Testis (tissue), 2 donors: Measurements from ENCODE around the gene SRCIN1.

ENCODE experiments used
- POLR2A ChIP-seq: fragments of 450-650 bp; IDR thresholded peaks from one replicate; pipeline ENCODE4 v1.6.1; 2017; ENCODE audit warnings: antibody characterized with exemption, mild to moderate bottlenecking, moderate library complexity
- TF ChIP-seq, protein P1 (sequence below), 3 experiments: fragments of 450-650 bp in 2 of 3; fragments of 200-600 bp in 1 of 3; sonication (generic) in 1 of 3; IDR thresholded peaks; one replicate each; pipeline ENCODE4 v1.5.1; 2016 to 2019; ENCODE audit warnings: antibody characterized with exemption in 3 of 3, mild to moderate bottlenecking in 2 of 3, moderate library complexity in 1 of 3

DNA sequence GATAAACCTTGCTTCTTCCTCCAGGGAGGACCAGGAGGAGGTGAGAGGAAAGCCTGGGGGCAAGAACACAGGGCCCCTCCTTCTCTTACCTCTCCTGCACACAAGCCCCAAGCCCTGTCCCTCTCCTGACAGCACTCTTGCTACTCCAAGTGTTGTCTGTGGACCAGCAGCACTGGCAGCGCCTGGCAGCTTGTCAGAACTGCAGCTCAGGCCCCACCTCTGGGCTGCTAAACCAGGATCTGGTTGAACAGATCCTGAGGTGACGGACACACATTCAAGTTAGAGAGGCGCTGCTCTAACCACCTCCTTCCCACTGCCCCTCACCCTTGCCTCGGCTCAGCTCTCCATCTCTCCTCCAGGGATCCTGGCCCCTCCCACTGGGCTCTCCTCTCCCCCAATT, 56.5 kb downstream of the SRCIN1 start:
- no peak for TF ChIP-seq POLR2A
- TF ChIP-seq, protein P1, sequence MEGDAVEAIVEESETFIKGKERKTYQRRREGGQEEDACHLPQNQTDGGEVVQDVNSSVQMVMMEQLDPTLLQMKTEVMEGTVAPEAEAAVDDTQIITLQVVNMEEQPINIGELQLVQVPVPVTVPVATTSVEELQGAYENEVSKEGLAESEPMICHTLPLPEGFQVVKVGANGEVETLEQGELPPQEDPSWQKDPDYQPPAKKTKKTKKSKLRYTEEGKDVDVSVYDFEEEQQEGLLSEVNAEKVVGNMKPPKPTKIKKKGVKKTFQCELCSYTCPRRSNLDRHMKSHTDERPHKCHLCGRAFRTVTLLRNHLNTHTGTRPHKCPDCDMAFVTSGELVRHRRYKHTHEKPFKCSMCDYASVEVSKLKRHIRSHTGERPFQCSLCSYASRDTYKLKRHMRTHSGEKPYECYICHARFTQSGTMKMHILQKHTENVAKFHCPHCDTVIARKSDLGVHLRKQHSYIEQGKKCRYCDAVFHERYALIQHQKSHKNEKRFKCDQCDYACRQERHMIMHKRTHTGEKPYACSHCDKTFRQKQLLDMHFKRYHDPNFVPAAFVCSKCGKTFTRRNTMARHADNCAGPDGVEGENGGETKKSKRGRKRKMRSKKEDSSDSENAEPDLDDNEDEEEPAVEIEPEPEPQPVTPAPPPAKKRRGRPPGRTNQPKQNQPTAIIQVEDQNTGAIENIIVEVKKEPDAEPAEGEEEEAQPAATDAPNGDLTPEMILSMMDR (IDR thresholded peaks at IDR 0.05), result no peak
